ENCODE measurements around the gene MBD6. TPM values are rescaled to one million over a fixed set of nuclear protein-coding genes. Genes with fewer than 3 reads are reported as not detected.
A peak's percentile ranks its signal among the peaks of the same experiment; 100 is the strongest.
"Not testable (repeated sequence)": the region's sequence is repeated elsewhere in the genome, so short reads cannot be mapped to it uniquely, and the experiment has no call there.

Gene MBD6
- total RNA-seq, 2 donors from 2014 or later, result 94.1 to 123 TPM

GRCh38 chr12:57498132-57498502 is 24.5 kb upstream of the MBD6 start:
- DNase-seq (ENCODE audit: low spot score), result no peak
- H3K27me3 Mint-ChIP-seq, result no peaks in the 10 kb centered on the region
- H3K9me3 Mint-ChIP-seq, result no peaks in the 10 kb centered on the region
- peak overlapping the region in 1 of 2 donors; percentile 42 for H3K27ac Mint-ChIP-seq
- no peak overlapping the region for H3K4me3 Mint-ChIP-seq
- peaks cover 19 to 20% of the 10 kb centered on the region in 2 donors for H3K4me1 Mint-ChIP-seq (ENCODE audit: low read depth in 2 of 2)
- ATAC-seq, result no peak
- H3K36me3 Mint-ChIP-seq, result peaks cover 30% of the 10 kb centered on the region

GRCh38 chr12:57498571-57498970 is 24.1 kb upstream of the MBD6 start:
- Mint-ChIP-seq H3K4me1 (ENCODE audit: low read depth in 2 of 2) (peaks cover 19 to 20% of the 10 kb centered on the region in 2 donors), H3K27me3 (no peaks in the 10 kb centered on the region), H3K36me3 (peaks cover 30% of the 10 kb centered on the region), H3K27ac (no peak overlapping the region), H3K9me3 (no peaks in the 10 kb centered on the region), H3K4me3 (no peak overlapping the region)
- DNase-seq (ENCODE audit: low spot score), result no peak
- ATAC-seq, result no peak

- no peak for ATAC-seq
Observed at GRCh38 chr12:57500213-57500612, 22.4 kb upstream of the MBD6 start.

GRCh38 chr12:57502311-57502969 is 20.2 kb upstream of the MBD6 start:
- H3K27me3 Mint-ChIP-seq; H3K4me3 Mint-ChIP-seq; ATAC-seq; H3K27ac Mint-ChIP-seq; H3K9me3 Mint-ChIP-seq; DNase-seq (ENCODE audit: low spot score): not testable (repeated sequence)
- H3K4me1 Mint-ChIP-seq (ENCODE audit: low read depth in 2 of 2), result peaks cover 11 to 12% of the 10 kb centered on the region in 2 donors
- peaks cover 22% of the 10 kb centered on the region for H3K36me3 Mint-ChIP-seq

More at GRCh38 chr12:57500213-57500612, 22.4 kb upstream of the MBD6 start:
- H3K4me1 Mint-ChIP-seq (ENCODE audit: low read depth in 2 of 2), result peaks cover 19 to 20% of the 10 kb centered on the region in 2 donors
- H3K4me3 Mint-ChIP-seq, result no peak overlapping the region
- DNase-seq (ENCODE audit: low spot score), result no peak
- H3K36me3 Mint-ChIP-seq, result peaks cover 30% of the 10 kb centered on the region
- H3K9me3 Mint-ChIP-seq, result no peaks in the 10 kb centered on the region
- H3K27ac Mint-ChIP-seq, result peak overlapping the region in 1 of 2 donors; percentile 30
- H3K27me3 Mint-ChIP-seq, result no peaks in the 10 kb centered on the region

GRCh38 chr12:57506541-57506940 is 16.1 kb upstream of the MBD6 start:
- peaks cover 14% of the 10 kb centered on the region for H3K36me3 Mint-ChIP-seq
- not testable (repeated sequence) for H3K4me1 Mint-ChIP-seq (ENCODE audit: low read depth in 2 of 2); H3K27me3 Mint-ChIP-seq; ATAC-seq; DNase-seq (ENCODE audit: low spot score); H3K27ac Mint-ChIP-seq; H3K9me3 Mint-ChIP-seq; H3K4me3 Mint-ChIP-seq

GRCh38 chr12:57507796-57508195 is 14.8 kb upstream of the MBD6 start:
- H3K27me3 Mint-ChIP-seq; ATAC-seq; H3K27ac Mint-ChIP-seq; H3K4me1 Mint-ChIP-seq (ENCODE audit: low read depth in 2 of 2); H3K9me3 Mint-ChIP-seq; H3K4me3 Mint-ChIP-seq; DNase-seq (ENCODE audit: low spot score): not testable (repeated sequence)
- peaks cover 19% of the 10 kb centered on the region for H3K36me3 Mint-ChIP-seq

GRCh38 chr12:57511161-57511560 is 11.5 kb upstream of the MBD6 start:
- ATAC-seq (no peak), DNase-seq (ENCODE audit: low spot score) (no peak)
- no peak overlapping the region for H3K4me3 Mint-ChIP-seq
- no peaks in the 10 kb centered on the region for H3K27me3 Mint-ChIP-seq
- H3K36me3 Mint-ChIP-seq, result peaks cover 35% of the 10 kb centered on the region
- H3K9me3 Mint-ChIP-seq, result no peaks in the 10 kb centered on the region
- peaks cover 0 to 19% of the 10 kb centered on the region in 2 donors for H3K4me1 Mint-ChIP-seq (ENCODE audit: low read depth in 2 of 2)
- H3K27ac Mint-ChIP-seq, result no peak overlapping the region

GRCh38 chr12:57511588-57512325 is 10.9 kb upstream of the MBD6 start:
- H3K27ac Mint-ChIP-seq, result peak overlapping the region; percentile 7 to 70

GRCh38 chr12:57512665-57513064 is 10.0 kb upstream of the MBD6 start:
- Mint-ChIP-seq H3K36me3 (peaks cover 46% of the 10 kb centered on the region), H3K27me3 (no peaks in the 10 kb centered on the region), H3K4me1 (ENCODE audit: low read depth in 2 of 2) (peaks cover 9 to 29% of the 10 kb centered on the region in 2 donors), H3K27ac (peak overlapping the region; percentile 7 to 70), H3K4me3 (no peak overlapping the region), H3K9me3 (no peaks in the 10 kb centered on the region)
- ATAC-seq (no peak), DNase-seq (ENCODE audit: low spot score) (no peak)

More at GRCh38 chr12:57511588-57512325, 10.9 kb upstream of the MBD6 start:
- DNase-seq (ENCODE audit: low spot score), result no peak
- Mint-ChIP-seq H3K36me3 (peaks cover 36% of the 10 kb centered on the region), H3K4me1 (ENCODE audit: low read depth in 2 of 2) (peaks cover 1 to 20% of the 10 kb centered on the region in 2 donors), H3K4me3 (no peak overlapping the region), H3K9me3 (no peaks in the 10 kb centered on the region), H3K27me3 (no peaks in the 10 kb centered on the region)
- ATAC-seq, result no peak

GRCh38 chr12:57513266-57513665 is 9.4 kb upstream of the MBD6 start:
- Mint-ChIP-seq H3K4me1 (ENCODE audit: low read depth in 2 of 2) (peaks cover 15 to 33% of the 10 kb centered on the region in 2 donors), H3K4me3 (no peak overlapping the region), H3K27ac (peak overlapping the region in 1 of 2 donors; percentile 70), H3K36me3 (peaks cover 46% of the 10 kb centered on the region), H3K9me3 (no peaks in the 10 kb centered on the region), H3K27me3 (no peaks in the 10 kb centered on the region)
- DNase-seq (ENCODE audit: low spot score), result no peak
- no peak for ATAC-seq

- peaks cover 19 to 37% of the 10 kb centered on the region in 2 donors for H3K4me1 Mint-ChIP-seq (ENCODE audit: low read depth in 2 of 2)
- peak overlapping the region in 1 of 2 donors; percentile 70 for H3K27ac Mint-ChIP-seq
- not testable (repeated sequence) for H3K27me3 Mint-ChIP-seq; ATAC-seq; H3K9me3 Mint-ChIP-seq; H3K4me3 Mint-ChIP-seq; DNase-seq (ENCODE audit: low spot score)
- peaks cover 48% of the 10 kb centered on the region for H3K36me3 Mint-ChIP-seq
Observed at GRCh38 chr12:57513677-57514076, 8.9 kb upstream of the MBD6 start.

GRCh38 chr12:57514246-57514645 is 8.4 kb upstream of the MBD6 start:
- DNase-seq (ENCODE audit: low spot score); ATAC-seq; H3K27me3 Mint-ChIP-seq; H3K4me3 Mint-ChIP-seq; H3K9me3 Mint-ChIP-seq: not testable (repeated sequence)
- Mint-ChIP-seq H3K27ac (peak overlapping the region in 1 of 2 donors; percentile 57), H3K4me1 (ENCODE audit: low read depth in 2 of 2) (peaks cover 25 to 42% of the 10 kb centered on the region in 2 donors), H3K36me3 (peaks cover 54% of the 10 kb centered on the region)

- H3K36me3 Mint-ChIP-seq, result peaks cover 50% of the 10 kb centered on the region
- H3K4me3 Mint-ChIP-seq, result no peak overlapping the region
- no peak for DNase-seq (ENCODE audit: low spot score)
- H3K27ac Mint-ChIP-seq, result peak overlapping the region; percentile 31 to 57
- no peak for ATAC-seq
- no peaks in the 10 kb centered on the region for H3K27me3 Mint-ChIP-seq
- H3K4me1 Mint-ChIP-seq (ENCODE audit: low read depth in 2 of 2), result peaks cover 28 to 46% of the 10 kb centered on the region in 2 donors
- no peaks in the 10 kb centered on the region for H3K9me3 Mint-ChIP-seq
Observed at GRCh38 chr12:57514720-57515407, 7.8 kb upstream of the MBD6 start.

Data from natural killer cell treated with Interleukin-12 subunit alpha and Interleukin-12 subunit beta and Interleukin-15 and Interleukin-18, amount 100 ng/mL, for 72 hours (primary cell).